Tibial nerve (tissue), 4 donors: ENCODE measurements around the gene SLC25A22. TPM values are rescaled to one million over a fixed set of nuclear protein-coding genes. Genes with fewer than 3 reads are reported as not detected.
A peak's percentile ranks its signal among the peaks of the same experiment; 100 is the strongest.

ENCODE experiments used
- DNase-seq, 2 donors: peaks; one replicate each; pipeline ENCODE4 v3.0.0-alpha.2; 2019; ENCODE audit warnings: low spot score in 2 of 2
- H3K27ac ChIP-seq, 4 donors: fragments of 200-600 bp; sonication (generic) in 3 of 4; one replicate each; pipeline ENCODE4 v1.5.1; 2017 to 2019; ENCODE audit warnings: mild to moderate bottlenecking in 1 of 4
- H3K27me3 ChIP-seq, 2 donors: fragments of 200-600 bp; sonication (generic) in 1 of 2; one replicate each; pipeline versions ENCODE4 v1.5.1 to v1.6.0; 2017 to 2019
- H3K36me3 ChIP-seq, 3 donors: fragments of 200-600 bp; sonication (generic); one replicate each; pipeline ENCODE4 v1.5.1; 2018 to 2019
- H3K4me1 ChIP-seq, 4 donors: fragments of 200-600 bp; sonication (generic) in 3 of 4; one replicate each; pipeline ENCODE4 v1.5.1; 2017 to 2019
- H3K4me3 ChIP-seq, 4 donors: fragments of 200-600 bp; sonication (generic) in 3 of 4; one replicate each; pipeline ENCODE4 v1.5.1; 2017 to 2019; ENCODE audit warnings: mild to moderate bottlenecking in 1 of 4, moderate library complexity in 1 of 4
- H3K9me3 ChIP-seq, 4 donors: fragments of 200-600 bp; sonication (generic) in 3 of 4; one replicate each; pipeline ENCODE4 v1.5.1; 2017 to 2019
- CTCF ChIP-seq, 5 experiments: fragments of 200-600 bp in 3 of 5; fragments of 450-650 bp in 2 of 5; sonication (generic) in 3 of 5; IDR thresholded peaks; one replicate each; pipeline ENCODE4 v1.5.1; 2016 to 2019; ENCODE audit warnings: antibody characterized with exemption in 5 of 5, mild to moderate bottlenecking in 3 of 5, moderate library complexity in 2 of 5
- EP300 ChIP-seq, 2 donors: sonication (generic); formaldehyde crosslinking; IDR thresholded peaks; one replicate each; pipeline ENCODE4 v1.6.1; 2017; ENCODE audit warnings: antibody characterized with exemption in 2 of 2, mild to moderate bottlenecking in 1 of 2
- POLR2A ChIP-seq, 2 donors: fragments of 450-650 bp; IDR thresholded peaks; one replicate each; pipeline ENCODE4 v1.6.1; 2017; ENCODE audit warnings: antibody characterized with exemption in 2 of 2, mild to moderate bottlenecking in 2 of 2, moderate library complexity in 2 of 2
- WGBS, 2 donors: methylation state at CpG; one replicate each; pipeline ENCODE4 v1.1.5; 2018; 5-methylcytosine and 5-hydroxymethylcytosine counted together
- total RNA-seq, 4 donors: library from RNA; depleted of rRNA; stranded (reverse); fragments of >200 nt; gene quantifications; one replicate each; pipeline ENCODE4 v1.1.0, GENCODE V29; 2016

SLC25A22 gene
- total RNA-seq, 4 donors from 2014 or later: 8.0 to 17.5 (median 10.0) TPM

GRCh38 chr11:831961-832528 lies 34.0 kb upstream of the SLC25A22 start:
- Histone ChIP-seq H3K4me1 (peaks cover 0 to 92% (median 63%) of the 10 kb centered on the region in 4 donors), H3K27me3 (peaks cover 0 to 43% of the 10 kb centered on the region in 2 donors), H3K36me3 (peaks cover 0 to 15% (median 0%) of the 10 kb centered on the region in 3 donors), H3K9me3 (no peaks in the 10 kb centered on the region), H3K4me3 (peak overlapping the region; percentile 33 to 87 (median 85)), H3K27ac (peak overlapping the region in 3 of 4 donors; percentile 70 to 93 (median 90))
- no peak for DNase-seq
- no peak for TF ChIP-seq POLR2A (IDR thresholded peaks at IDR 0.05)
- no peak for TF ChIP-seq EP300 (IDR thresholded peaks at IDR 0.05)
- no peak for TF ChIP-seq CTCF (IDR thresholded peaks at IDR 0.05)
- 66 to 72% methylated on average over 18 to 20 of the region's 23 CpGs for WGBS, 2 donors

- peaks cover 0 to 49% of the 10 kb centered on the region in 2 donors for H3K27me3 ChIP-seq
- H3K4me1 ChIP-seq: peaks cover 0 to 92% (median 66%) of the 10 kb centered on the region in 4 donors
- no peak for DNase-seq
- peak overlapping the region in 1 of 4 donors; percentile 22 for H3K4me3 ChIP-seq
- H3K36me3 ChIP-seq: peaks cover 0 to 7% (median 0%) of the 10 kb centered on the region in 3 donors
- peak overlapping the region in 2 of 4 donors; percentile 5 to 93 for H3K27ac ChIP-seq
- H3K9me3 ChIP-seq: no peaks in the 10 kb centered on the region
- TF ChIP-seq POLR2A (IDR thresholded peaks at IDR 0.05): no peak
- TF ChIP-seq CTCF (IDR thresholded peaks at IDR 0.05): no peak
- 53 to 70% methylated on average over 22 to 29 of the region's 31 CpGs for WGBS, 2 donors
Observed at GRCh38 chr11:831118-831864, 33.2 kb upstream of the SLC25A22 start.

GRCh38 chr11:830295-831117 lies 32.4 kb upstream of the SLC25A22 start:
- Histone ChIP-seq H3K4me1 (peaks cover 0 to 86% (median 66%) of the 10 kb centered on the region in 4 donors), H3K27me3 (peaks cover 0 to 57% of the 10 kb centered on the region in 2 donors), H3K27ac (peak overlapping the region in 2 of 4 donors; percentile 5 to 93), H3K9me3 (no peaks in the 10 kb centered on the region), H3K4me3 (peak overlapping the region; percentile 20 to 44 (median 28)), H3K36me3 (peaks cover 0 to 4% (median 0%) of the 10 kb centered on the region in 3 donors)
- no peak for DNase-seq
- whole genome bisulfite sequencing, 2 donors: 2 to 9% methylated on average over 42 to 56 of the region's 78 CpGs
- no peak for TF ChIP-seq EP300 (IDR thresholded peaks at IDR 0.05)
- TF ChIP-seq CTCF (IDR thresholded peaks at IDR 0.05): no peak
- no peak for TF ChIP-seq POLR2A (IDR thresholded peaks at IDR 0.05)

- peak in 1 of 2 donors; percentile 32 for TF ChIP-seq POLR2A (IDR thresholded peaks at IDR 0.05)
- no peak for TF ChIP-seq EP300 (IDR thresholded peaks at IDR 0.05)
- Histone ChIP-seq H3K27ac (peak overlapping the region in 3 of 4 donors; percentile 2 to 32 (median 28)), H3K4me3 (peak overlapping the region; percentile 20 to 44 (median 28)), H3K27me3 (peaks cover 0 to 59% of the 10 kb centered on the region in 2 donors), H3K4me1 (peaks cover 0 to 79% (median 60%) of the 10 kb centered on the region in 4 donors), H3K36me3 (peaks cover 0 to 11% (median 6%) of the 10 kb centered on the region in 3 donors), H3K9me3 (no peaks in the 10 kb centered on the region)
- WGBS, 2 donors: 3 to 12% methylated on average over 17 to 39 of the region's 39 CpGs
- no peak for DNase-seq
Observed at GRCh38 chr11:829847-830294, 31.8 kb upstream of the SLC25A22 start.

GRCh38 chr11:829176-829846 lies 31.2 kb upstream of the SLC25A22 start:
- WGBS, 2 donors: 19 to 28% methylated on average over 8 to 40 of the region's 40 CpGs
- H3K4me3 ChIP-seq: peak overlapping the region in 3 of 4 donors; percentile 22 to 44 (median 34)
- peak overlapping the region in 3 of 4 donors; percentile 3 to 65 (median 32) for H3K27ac ChIP-seq
- H3K4me1 ChIP-seq: peaks cover 0 to 74% (median 54%) of the 10 kb centered on the region in 4 donors
- H3K27me3 ChIP-seq: peaks cover 0 to 59% of the 10 kb centered on the region in 2 donors
- H3K9me3 ChIP-seq: no peaks in the 10 kb centered on the region
- H3K36me3 ChIP-seq: peaks cover 0 to 16% (median 12%) of the 10 kb centered on the region in 3 donors
- no peak for DNase-seq
- TF ChIP-seq POLR2A (IDR thresholded peaks at IDR 0.05) (no peak), CTCF (IDR thresholded peaks at IDR 0.05) (no peak), EP300 (IDR thresholded peaks at IDR 0.05) (no peak)
